Measurements from ENCODE around the gene FAM83E. TPM values are rescaled to one million over a fixed set of nuclear protein-coding genes. Genes with fewer than 3 reads are reported as not detected.

Gene FAM83E
- polyA plus RNA-seq, 2 of the 4 experiments (the other 2 are of a cell fraction) = 0.16 to 0.41 TPM

DNA sequence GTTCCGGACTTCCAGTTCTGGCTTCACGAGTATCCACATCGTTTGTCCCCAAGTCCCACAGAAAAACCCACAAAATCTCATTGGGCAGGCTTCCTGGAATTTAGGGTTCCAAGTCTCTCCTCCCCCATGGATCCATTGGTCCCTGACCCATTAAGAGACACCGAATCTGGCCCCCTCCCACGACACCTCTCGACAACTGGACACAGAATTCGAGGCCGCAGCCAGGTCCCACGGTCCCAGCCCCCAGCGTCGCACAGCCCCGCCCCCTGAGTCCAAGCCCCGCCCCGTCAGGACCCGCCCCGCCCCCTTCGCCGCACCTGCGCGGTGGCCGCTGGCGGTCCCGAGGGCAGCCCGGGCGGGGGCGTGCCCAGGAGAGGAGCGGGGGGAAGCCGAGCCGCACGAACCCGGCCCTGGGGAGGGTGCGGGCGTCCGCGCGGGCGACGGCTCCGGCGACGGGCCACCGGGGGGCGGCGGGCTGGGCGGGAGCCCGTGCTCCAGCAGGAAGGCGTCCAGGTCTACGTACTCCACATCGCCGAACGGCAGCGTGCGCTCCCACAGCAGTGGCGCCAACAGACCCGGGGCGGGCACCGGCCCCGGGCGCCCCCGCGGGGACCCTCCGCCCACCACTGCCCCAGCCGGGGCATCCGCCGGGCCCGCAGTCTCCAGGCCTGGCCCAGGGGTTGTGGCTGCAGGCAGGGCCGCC lies 20.5 kb upstream of the FAM83E start (continued):
- no peak for TF ChIP-seq TP53 (CRISPR knock-in tag; IDR thresholded peaks at IDR 0.05)
- peak; percentile 41; the same call in 1 of the 2 replicates for TF ChIP-seq PHF8 (IDR thresholded peaks at IDR 0.05; ENCODE audit: borderline replicate concordance, low read depth)
- TF ChIP-seq, protein P1, sequence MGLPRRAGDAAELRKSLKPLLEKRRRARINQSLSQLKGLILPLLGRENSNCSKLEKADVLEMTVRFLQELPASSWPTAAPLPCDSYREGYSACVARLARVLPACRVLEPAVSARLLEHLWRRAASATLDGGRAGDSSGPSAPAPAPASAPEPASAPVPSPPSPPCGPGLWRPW (IDR thresholded peaks at IDR 0.05) = no peak

GRCh38 chr19:48634424-48635262 lies 19.8 kb upstream of the FAM83E start:
- ChIA-PET CTCF (interaction anchor here (1.3 to 2.0 kb wide), 4 partner anchors 11 to 514 kb away, joined by 3 to 5 read pairs (median 4); partner anchors contain the start of gene FAM83E), POLR2A (interaction anchor here (0.5 to 1.5 kb wide), 5 partner anchors 11 to 78 kb away, joined by 3 to 18 read pairs (median 8); partner anchors contain the start of genes CA11, RPL18 and SPHK2)
- Histone ChIP-seq H3K9me3 (no peaks in the 10 kb centered on the region), H3K4me1 (peaks cover 55% of the 10 kb centered on the region), H3K27ac (peak overlapping the region; percentile 86 to 92), H3K4me3 (peak overlapping the region; percentile 71), H3K4me2 (peak overlapping the region; percentile 100)
- ATAC-seq = peak; percentile 21 to 52
- DNase-seq (ENCODE audit: low read depth in 1 of 2, low spot score in 1 of 2) = peak; percentile 91 to 99
- peak; percentile 59 for FAIRE-seq
- 4% methylated on average over 22 of the region's 37 CpGs for WGBS (ENCODE audit: missing lambda C conversion rate)
- 0 out of 2 replicates have a peak, but pooled peaks have one; percentile 42 for TF ChIP-seq HOXB5 (CRISPR knock-in tag; IDR thresholded peaks at IDR 0.05)
- TF ChIP-seq JUNB (IDR thresholded peaks at IDR 0.05) = no peak
- TF ChIP-seq, protein P2, sequence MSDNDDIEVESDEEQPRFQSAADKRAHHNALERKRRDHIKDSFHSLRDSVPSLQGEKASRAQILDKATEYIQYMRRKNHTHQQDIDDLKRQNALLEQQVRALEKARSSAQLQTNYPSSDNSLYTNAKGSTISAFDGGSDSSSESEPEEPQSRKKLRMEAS (IDR thresholded peaks at IDR 0.05) = peak; percentile 97; the same call in 1 of the 2 replicates
- TF ChIP-seq HOXA7 (CRISPR knock-in tag; IDR thresholded peaks at IDR 0.05) = no peak
- TF ChIP-seq KDM1A (IDR thresholded peaks at IDR 0.05; ENCODE audit: low read depth) = no peak
- no peak for TF ChIP-seq HOXB13 (CRISPR knock-in tag; IDR thresholded peaks at IDR 0.05; ENCODE audit: low read depth)
- no peak for TF ChIP-seq RNF2 (IDR thresholded peaks at IDR 0.05; ENCODE audit: borderline replicate concordance, low read depth)
- TF ChIP-seq CEBPB (IDR thresholded peaks at IDR 0.05) = no peak
- TF ChIP-seq CHD2 (IDR thresholded peaks at IDR 0.05; ENCODE audit: low read length, partially characterized antibody) = peak; percentile 59
- 0 out of 2 replicates have a peak, but pooled peaks have one; percentile 43 for TF ChIP-seq RCOR1 (IDR thresholded peaks at IDR 0.05; ENCODE audit: low read depth, low read length)
- TF ChIP-seq EP300 (IDR thresholded peaks at IDR 0.05) = peak in 1 of 2 experiments; percentile 49; a peak in 1 of 5 replicates
- TF ChIP-seq PHF8 (IDR thresholded peaks at IDR 0.05; ENCODE audit: borderline replicate concordance, low read depth) = no peak
- TF ChIP-seq, protein P3, sequence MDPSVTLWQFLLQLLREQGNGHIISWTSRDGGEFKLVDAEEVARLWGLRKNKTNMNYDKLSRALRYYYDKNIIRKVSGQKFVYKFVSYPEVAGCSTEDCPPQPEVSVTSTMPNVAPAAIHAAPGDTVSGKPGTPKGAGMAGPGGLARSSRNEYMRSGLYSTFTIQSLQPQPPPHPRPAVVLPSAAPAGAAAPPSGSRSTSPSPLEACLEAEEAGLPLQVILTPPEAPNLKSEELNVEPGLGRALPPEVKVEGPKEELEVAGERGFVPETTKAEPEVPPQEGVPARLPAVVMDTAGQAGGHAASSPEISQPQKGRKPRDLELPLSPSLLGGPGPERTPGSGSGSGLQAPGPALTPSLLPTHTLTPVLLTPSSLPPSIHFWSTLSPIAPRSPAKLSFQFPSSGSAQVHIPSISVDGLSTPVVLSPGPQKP (IDR thresholded peaks at IDR 0.05; ENCODE audit: low read depth, low read length) = no peak
- TF ChIP-seq MAZ (IDR thresholded peaks at IDR 0.05; ENCODE audit: borderline replicate concordance, low read depth, low read length) = peak; percentile 96
- TF ChIP-seq ZFP36 (IDR thresholded peaks at IDR 0.05; ENCODE audit: borderline replicate concordance, partially characterized antibody) = no peak
- peak; percentile 94 for TF ChIP-seq E2F6 (IDR thresholded peaks at IDR 0.05; ENCODE audit: borderline replicate concordance, low read depth)
- no peak for TF ChIP-seq FOXS1 (CRISPR knock-in tag; IDR thresholded peaks at IDR 0.05)
- peak; percentile 98 for TF ChIP-seq BHLHE40 (IDR thresholded peaks at IDR 0.05; ENCODE audit: low read depth, low read length)
- no peak for TF ChIP-seq ZSCAN20 (CRISPR knock-in tag; IDR thresholded peaks at IDR 0.05)
- 0 out of 2 replicates have a peak, but pooled peaks have one; percentile 38 for TF ChIP-seq FOSB (CRISPR knock-in tag; IDR thresholded peaks at IDR 0.05)
- no peak for TF ChIP-seq CBX2 (IDR thresholded peaks at IDR 0.05; ENCODE audit: borderline replicate concordance, low read depth)
- TF ChIP-seq POLR2A (IDR thresholded peaks at IDR 0.05; ENCODE audit: low read length) = peak; percentile 67
- peak; percentile 94 for TF ChIP-seq NPAS2 (CRISPR knock-in tag; IDR thresholded peaks at IDR 0.05; ENCODE audit: borderline replicate concordance)
- TF ChIP-seq, protein P4, sequence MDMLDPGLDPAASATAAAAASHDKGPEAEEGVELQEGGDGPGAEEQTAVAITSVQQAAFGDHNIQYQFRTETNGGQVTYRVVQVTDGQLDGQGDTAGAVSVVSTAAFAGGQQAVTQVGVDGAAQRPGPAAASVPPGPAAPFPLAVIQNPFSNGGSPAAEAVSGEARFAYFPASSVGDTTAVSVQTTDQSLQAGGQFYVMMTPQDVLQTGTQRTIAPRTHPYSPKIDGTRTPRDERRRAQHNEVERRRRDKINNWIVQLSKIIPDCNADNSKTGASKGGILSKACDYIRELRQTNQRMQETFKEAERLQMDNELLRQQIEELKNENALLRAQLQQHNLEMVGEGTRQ (IDR thresholded peaks at IDR 0.05) = peak; percentile 93
- TF ChIP-seq TP53 (CRISPR knock-in tag; IDR thresholded peaks at IDR 0.05) = no peak
- TF ChIP-seq MAFK (IDR thresholded peaks at IDR 0.05; ENCODE audit: partially characterized antibody) = no peak
- no peak for TF ChIP-seq CHD4 (IDR thresholded peaks at IDR 0.05; ENCODE audit: borderline replicate concordance)
- 0 out of 2 replicates have a peak, but pooled peaks have one; percentile 21 for TF ChIP-seq EHF (CRISPR knock-in tag; IDR thresholded peaks at IDR 0.05)
- peak; percentile 73 to 86; a peak in 4 of 5 replicates for TF ChIP-seq JUN (IDR thresholded peaks at IDR 0.05)
- TF ChIP-seq CBX8 (IDR thresholded peaks at IDR 0.05) = no peak
- no peak; the same call in 1 of the 2 replicates for TF ChIP-seq RARB (CRISPR knock-in tag; IDR thresholded peaks at IDR 0.05)
- TF ChIP-seq ZNF302 (CRISPR knock-in tag; IDR thresholded peaks at IDR 0.05) = no peak
- TF ChIP-seq MYC (IDR thresholded peaks at IDR 0.05; ENCODE audit: borderline replicate concordance, low read length) = peak; percentile 67
- TF ChIP-seq RFX5 (IDR thresholded peaks at IDR 0.05) = no peak
- TF ChIP-seq TFCP2L1 (CRISPR knock-in tag; IDR thresholded peaks at IDR 0.05) = 0 out of 2 replicates have a peak, but pooled peaks have one; percentile 32
